ENCODE data around the gene HOXD1.

The HOXD1 gene

DNA sequence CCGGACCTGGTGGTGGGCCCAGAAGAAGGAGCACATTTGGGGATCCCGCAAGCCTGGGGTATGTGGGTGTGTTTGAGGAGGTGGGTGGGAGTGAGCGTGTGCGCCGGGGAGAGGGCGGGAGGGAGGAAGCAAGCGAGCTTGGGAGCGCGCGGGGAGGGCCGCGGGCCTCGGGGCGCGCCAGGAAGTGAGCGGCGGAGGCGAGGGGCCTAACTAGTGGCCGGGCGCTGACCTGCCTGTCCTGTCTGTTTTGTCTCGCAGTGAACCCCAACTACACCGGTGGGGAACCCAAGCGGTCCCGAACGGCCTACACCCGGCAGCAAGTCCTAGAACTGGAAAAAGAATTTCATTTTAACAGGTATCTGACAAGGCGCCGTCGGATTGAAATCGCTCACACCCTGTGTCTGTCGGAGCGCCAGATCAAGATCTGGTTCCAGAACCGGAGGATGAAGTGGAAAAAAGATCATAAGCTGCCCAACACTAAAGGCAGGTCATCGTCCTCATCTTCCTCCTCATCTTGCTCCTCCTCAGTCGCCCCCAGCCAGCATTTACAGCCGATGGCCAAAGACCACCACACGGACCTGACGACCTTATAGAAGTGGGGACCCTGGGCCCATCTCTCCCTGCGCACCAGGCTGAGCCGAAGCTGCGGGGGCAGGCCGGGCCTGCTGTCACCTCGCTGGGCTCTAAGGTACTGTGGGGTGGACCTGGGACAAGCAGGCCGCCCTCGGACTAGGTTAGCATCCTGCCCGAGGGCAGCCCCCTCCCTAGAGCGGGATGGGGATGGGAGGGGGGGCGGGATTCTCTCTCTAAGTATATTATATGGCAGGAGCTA, 35.9 kb upstream of the HOXD1 start:
- no peak for FAIRE-seq

DNA sequence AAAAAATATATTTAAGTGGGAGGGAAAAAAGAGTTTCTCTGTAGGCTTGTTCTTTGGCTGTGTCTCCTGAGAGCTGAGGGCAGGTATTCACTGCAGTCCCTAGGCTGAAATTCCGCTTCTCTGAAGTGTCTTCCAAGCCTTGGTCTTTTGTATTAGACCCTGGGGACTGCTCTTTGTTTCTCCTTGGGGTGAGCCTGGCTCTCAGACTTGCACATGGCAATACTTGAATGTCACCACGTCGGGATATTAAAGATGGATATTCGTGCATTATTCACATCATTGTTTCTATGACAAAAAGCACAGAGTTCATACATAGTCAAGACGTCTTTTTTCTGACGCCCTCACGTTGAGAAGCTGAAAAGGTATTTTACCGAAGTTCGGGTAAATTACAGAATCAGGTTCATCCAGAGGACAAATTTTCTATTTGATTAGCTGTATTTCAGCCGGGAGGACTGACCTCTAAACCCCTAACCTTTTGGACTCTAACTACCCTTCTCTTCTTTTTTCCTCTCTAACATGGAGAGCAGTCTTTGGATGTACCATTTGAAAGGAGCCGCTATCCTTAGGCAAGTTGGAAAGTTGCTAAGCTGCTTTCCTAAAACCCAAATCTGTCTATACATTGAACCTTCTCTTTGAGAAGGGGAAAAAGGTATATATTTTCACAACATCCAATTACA, 33.8 kb upstream of the HOXD1 start:
- FAIRE-seq (no peak), DNase-seq (ENCODE audit: insufficient read length, low spot score) (no peak)

More for the DNA sequence above, 35.9 kb upstream of the HOXD1 start:
- no peak for DNase-seq (ENCODE audit: insufficient read length, low spot score)

DNA sequence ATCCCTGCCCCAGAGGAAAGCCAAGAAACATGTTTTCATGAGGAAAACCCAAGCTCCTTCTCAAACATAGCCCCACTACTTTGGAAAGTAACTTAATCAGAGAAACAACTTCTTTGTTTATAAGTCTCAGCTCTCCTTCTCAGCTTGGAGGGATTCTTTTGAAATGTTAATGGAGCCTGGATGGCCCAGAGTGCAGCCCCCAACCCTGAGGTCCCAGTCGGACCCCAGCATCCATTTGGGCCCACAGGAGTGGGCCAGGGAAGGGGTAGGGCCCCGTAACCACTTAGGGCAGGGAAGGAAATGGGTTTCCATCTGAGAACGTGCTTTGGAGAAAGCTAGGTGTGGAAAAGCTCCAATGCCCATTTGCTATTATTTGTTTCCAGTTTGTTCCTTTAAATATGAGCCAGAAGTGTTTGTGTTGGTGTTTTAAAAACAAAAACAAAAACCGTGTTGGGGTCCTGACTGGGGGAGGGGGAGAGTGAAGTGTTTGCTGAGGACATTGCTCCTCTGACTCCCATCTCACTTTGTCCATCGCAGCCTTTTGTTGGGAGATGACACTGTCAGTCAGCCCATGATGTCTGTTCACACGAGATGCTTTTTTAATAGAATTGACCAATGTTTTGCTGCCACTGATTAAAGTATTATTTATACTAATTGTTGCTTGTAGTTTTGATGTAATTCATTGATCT, 33.0 kb upstream of the HOXD1 start:
- FAIRE-seq (no peak), DNase-seq (ENCODE audit: insufficient read length, low spot score) (no peak)

DNA sequence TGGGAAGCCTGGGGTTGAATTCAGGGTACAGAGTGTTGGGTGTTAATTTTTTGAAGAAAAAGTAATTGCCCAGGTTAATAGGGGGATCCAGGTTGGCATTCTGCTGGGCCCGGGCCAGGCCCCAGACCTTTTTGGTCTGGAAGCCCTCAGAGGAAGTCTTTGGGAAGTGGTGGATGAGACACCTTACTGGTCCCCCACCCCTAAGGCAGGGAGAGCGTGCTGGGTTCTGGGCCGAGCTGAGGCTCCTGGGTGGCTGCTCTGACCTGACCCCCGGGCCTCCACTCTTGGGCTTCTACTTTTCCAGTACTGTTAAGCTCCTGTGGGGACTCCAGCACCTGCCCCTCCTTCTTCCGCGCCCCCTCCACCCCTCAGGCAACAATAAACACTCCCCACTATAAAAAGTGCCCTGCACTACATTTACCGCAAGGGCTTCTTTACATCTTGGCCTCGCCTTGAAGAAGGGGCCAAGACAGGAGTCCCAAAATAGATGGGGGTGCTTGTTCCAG, 32.1 kb upstream of the HOXD1 start:
- FAIRE-seq, result no peak

DNA sequence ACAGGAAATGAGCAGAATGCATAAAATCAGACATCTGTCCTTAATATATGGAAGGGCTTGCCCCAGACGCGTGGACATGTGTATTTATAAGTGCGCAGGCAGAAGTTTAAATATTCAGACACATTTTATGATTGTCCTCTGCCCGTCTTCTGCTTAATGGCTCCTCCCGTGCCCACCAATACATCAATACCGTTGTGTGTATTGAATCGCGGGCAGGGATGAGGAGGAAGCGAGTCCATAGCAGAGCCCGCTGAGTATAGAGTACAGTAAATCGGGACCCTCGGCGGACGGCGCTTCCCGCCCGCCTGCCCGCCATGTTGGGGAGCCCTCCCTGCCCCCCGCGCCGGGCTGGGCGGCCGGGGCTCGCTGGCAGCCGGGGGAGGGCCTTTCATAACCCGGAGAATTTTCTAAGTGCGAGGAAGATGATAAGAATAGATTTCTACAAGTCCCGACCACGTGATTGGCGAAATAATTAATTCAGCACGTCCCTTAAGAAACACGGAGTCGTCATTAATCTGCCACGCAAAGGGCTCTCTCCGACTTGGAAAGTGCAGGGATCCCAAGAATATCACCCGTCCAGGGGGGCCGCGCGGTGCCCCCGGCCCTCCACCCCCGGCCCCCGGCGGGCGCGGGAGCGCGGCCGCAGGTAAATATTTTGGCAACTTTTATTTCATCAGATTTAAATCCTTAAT, 31.5 kb upstream of the HOXD1 start, which contains the start of gene HOXD3:
Gene HOXD3 (plus strand): TSS at position 501 of the 692 bp plus-strand sequence. CDS start 11,808 bp downstream, outside the sequence.
- FAIRE-seq (no peak), DNase-seq (ENCODE audit: insufficient read length, low spot score) (no peak)

More for the DNA sequence above, 32.1 kb upstream of the HOXD1 start:
- no peak for DNase-seq (ENCODE audit: insufficient read length, low spot score)

DNA sequence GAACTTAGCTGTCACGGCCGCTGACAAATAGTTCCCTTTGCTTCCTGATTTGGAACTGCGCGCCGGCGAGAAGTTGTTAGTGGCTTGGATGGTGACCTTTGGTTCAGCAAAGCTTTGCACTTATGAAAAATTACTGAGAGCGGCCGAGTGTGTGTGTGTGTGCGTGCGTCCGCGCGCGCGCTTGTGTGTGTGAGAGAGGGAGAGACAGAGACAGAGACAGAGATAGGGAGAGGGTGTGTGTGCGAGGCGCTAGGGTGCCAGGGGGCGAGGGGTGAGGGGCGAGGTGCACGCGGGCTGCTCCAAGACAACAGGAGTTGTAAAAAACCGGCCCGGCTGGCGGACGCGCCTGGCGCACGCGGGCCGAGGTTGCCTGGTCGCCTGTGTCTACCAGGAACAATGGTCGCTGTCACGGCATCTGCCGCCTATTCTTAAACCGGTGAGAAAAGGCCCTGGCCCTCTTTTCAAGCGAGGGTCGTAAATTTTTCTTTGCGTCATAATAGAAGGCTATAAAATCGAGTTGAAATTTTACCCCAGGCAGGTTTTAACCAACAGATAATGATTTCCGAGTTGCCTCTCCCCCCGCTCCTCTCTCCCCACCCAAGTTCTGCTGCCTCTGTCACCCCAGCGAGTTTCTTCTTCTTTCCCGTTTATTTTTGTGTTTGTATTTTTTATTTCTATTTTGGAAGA, 30.8 kb upstream of the HOXD1 start:
- FAIRE-seq, result no peak
- no peak for DNase-seq (ENCODE audit: insufficient read length, low spot score)

DNA sequence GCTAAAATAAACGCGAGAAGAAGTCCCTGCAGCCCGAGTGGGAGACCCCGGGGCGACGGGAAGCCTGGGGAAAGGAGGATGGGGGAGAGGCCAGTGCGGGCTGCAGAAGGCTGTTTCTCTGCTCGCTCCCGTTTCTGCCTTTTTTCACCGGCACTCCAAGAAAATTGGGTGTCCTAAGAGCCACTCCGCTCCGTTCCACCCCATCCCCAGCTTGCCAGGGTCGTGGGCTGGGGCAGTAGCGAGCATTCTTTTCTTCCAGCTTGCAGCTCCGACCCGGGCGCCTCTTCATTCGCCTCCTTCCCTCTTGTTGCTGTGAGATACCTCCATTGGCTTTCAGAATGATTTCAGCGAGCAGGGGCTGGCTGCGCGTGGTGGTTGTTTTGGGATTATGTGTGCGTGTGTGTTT, 30.3 kb upstream of the HOXD1 start:
- DNase-seq (ENCODE audit: insufficient read length, low spot score) (no peak), FAIRE-seq (no peak)

DNA sequence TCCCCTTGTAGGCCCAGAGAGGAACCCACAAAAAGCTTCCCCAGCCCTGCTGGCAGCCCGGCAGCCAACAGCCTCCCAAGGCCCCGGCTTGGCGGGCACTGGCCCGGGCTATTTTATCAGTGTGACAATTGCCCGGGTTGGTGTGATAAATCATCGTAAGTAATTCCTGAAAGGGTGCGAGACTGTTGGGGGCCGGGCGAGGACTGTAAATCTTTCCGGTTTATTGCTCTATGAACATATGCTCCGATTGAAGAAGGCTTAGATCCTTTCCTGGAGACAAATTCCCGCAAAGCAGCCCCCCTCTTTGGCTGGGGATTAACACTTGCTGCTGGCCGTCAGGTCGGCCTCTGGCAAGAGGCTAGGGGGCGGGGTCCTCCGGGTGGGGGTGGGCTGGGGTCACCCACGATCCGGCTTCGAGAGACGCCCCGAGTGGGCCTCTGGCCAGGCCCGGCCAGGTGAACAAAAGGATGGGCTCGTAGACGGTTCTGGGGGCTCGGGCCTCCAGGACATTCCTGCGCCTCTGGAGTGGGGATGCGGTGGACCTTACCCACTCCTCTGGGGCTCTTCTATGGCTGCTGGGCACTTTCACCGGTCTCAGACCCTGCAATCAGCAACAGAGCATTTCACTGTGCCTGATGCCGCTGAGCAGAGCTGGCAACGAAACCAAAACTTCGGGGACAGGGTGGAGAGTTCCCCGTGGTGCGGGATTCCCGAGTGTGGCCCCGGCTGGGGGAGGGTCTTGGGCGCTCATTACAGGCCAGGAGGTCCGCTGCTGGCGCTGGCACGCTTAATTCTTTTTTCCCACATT, 29.4 kb upstream of the HOXD1 start:
- FAIRE-seq (no peak), DNase-seq (ENCODE audit: insufficient read length, low spot score) (no peak)

DNA sequence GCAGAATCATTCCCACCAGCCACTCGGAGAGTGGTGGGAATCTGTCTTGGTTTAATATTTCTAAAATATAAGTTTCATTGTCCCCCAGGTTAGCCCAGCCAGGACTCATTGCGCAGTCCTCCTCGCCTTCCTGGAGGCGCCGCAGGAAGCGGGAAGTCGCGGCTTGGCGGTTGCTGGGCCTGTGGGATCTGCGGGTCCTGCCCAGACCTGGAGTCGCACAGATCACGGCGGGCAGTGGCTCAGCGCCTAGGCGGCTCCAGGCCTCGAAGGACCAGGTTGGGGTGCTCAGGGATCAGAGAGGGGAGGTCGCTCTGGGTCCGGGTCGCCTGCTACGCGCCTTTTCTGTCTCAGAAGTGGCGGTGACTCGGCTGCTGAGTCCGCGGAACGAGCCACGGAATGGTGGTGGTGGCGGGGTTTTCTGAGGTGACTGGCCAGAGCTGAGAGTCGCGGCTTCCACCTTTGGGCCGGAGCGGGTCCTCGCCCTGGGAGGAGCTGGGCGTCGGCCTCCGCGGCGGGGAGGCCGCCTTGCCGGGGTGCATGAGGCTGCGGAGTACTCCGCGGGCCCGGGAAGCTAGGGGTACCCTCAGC, 28.7 kb upstream of the HOXD1 start:
- FAIRE-seq (no peak), DNase-seq (ENCODE audit: insufficient read length, low spot score) (no peak)

DNA sequence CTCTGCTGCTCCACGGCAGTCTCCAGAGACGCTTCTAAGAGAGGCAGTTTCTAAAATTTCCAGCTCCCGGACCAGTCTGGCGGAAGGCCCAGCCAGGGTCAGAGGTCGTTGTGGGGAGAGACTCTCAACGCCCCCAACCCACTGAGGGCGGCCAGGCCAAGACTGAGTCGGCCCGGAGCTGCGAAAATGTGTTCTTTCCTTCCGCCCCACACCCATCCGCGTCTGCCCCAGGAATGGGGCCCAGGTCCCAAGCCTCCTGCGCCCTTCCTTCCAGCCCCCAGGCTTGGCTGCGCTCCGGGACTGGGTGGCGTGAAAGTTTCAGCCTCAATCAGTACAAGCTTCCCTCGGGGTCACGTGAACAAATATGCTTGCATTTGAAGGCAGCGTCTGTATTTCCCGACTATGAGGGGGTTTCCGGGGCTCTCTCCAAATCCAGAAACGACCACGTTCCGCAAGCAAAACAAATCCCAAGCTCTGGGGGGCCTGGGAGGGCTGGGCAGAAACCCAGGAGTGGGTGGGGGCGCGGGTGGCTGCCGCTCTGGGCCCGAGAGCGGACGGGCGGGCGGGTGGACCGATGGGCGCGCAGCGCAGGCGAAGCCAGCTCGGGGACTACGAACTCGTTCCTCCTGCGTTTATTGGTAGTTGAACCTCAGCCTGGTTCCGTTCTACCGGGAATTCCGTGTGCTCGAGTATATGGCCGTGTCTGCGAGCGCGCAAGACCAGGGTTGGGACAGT, 28.1 kb upstream of the HOXD1 start:
- DNase-seq (ENCODE audit: insufficient read length, low spot score), result no peak
- FAIRE-seq, result no peak

DNA sequence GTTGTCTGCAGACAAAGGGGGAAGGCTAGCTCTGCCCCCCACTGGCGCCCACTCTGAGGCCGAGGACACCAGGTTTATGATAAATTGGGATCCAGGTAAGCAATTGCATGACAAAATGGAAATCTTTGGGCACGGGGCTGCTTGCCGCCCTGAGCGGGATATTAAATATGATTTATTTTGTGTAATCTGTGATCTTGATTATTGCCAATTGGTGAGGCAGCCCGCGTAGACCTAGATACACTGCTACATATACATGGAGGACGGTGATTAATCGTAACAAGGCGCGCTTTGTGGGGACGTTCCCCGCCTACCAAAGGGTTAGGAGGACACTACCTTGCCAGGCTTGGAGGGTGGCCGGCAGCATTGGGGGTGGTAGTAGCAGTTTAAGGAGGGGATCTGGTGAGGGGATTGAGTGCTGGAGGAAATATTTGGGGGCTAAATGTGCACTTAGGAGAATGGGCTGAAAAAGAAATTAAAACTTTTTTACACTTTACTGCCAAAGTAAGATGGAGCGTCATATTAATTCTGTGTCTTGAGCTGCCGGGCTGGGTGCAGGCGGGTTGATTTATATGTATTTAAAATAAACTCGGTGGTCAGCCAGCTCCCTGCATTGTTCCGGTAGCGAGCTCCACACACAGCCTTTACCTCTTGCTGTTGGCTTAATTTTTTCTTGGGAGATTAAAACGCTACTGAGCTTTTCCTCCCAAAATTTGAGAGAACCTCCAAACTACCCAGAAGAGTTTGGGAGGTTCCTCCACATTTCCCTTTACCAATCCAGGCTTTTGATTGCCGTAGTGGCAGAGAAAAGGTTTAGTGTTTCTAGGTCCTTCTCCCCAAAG, 27.3 kb upstream of the HOXD1 start:
- no peak for DNase-seq (ENCODE audit: insufficient read length, low spot score)
- no peak for FAIRE-seq

DNA sequence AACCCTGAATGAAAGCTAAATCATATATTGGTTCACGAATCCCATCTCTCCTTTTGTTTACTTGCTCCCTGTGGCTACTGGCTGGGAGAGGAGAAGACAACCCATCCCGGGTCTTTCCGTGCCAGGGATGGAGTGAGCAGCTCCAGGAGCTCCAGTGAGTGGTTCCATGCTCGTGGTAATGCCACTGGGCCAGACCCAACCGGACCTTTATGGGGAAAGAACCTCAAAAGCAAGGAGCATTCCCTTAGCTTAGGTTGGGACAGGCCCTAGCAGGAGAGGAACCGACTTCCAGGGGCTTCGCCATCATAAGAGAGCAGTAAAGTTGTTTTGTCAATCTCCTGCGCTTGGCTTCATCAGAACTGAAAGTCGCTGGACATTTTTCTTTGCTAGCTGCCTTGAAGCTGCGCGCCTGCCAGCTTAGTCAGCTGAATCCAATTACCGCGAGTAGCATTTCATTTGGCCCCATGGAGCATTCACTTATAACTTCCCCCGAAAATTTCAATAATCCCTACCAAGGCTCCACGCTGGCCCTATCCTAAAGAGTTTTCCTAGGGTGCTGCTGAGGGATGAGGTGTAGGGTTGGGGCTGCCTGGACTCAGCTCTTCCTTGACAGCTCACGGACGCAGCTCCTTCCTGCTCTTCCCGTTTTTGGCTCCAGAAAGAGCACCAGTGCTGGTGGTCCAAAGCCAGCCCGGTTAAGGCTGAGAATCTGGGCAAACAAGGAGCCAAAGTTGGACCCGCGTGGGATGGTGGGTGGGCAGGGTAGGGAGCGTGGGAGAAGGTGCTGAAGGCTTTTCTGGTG, 26.4 kb upstream of the HOXD1 start:
- FAIRE-seq, result no peak

DNA sequence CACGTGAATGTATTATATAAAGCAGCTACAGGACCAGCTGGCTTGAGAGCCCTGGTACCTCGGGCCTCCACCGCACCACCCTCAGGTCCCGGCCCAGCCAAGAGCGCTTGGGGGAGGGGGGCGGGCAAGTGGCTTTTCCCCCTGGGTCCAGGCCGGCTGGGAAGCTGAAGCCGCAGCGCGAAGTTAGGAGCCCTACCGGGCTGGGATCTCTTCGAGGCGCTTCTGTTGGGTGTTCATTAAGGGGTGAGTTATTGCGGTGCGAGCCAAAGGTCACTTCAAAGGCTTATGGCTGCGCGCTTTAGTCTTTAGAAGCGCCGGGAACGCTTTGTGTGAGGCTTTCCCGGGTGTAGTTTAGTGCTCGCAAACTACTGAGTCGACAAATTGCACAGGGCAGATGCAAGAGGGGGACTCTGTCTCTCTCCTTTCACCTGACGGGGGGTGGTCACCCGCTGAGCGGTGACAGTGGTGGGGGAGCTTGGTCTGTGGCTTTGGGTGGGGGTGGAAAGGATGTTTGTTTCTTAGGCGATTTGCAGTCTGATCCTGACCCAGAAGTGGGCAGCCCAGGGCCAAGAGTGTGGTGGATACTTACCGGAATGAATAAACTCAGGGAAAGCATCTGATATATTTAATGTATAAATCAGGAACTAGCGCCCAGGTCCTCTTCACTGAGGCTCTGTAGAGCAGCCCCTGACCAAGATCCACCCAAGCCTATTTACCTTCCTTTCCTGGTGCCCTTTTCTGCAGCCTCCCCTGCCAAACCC, 25.4 kb upstream of the HOXD1 start:
- DNase-seq (ENCODE audit: insufficient read length, low spot score) (no peak), FAIRE-seq (no peak)

More for the DNA sequence above, 26.4 kb upstream of the HOXD1 start:
- DNase-seq (ENCODE audit: insufficient read length, low spot score), result no peak

DNA sequence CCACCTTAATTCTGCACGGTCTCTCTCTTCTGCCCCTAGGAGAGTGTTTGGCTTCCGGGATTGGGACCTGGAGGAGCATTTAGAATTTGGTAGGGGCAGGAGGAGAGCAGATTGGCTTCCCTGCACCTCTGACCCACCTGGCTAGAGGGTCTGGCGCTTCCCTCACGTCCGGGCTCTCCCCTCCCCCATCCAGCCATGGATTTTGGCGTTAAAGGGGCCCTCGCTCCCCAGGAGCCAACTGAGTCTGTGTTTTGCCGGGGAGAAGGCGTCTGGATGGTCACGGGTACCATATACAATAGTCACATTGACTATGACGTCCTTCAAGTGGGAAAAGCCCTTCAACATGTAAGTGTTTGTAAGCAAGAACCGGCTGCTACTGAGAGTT, 24.8 kb upstream of the HOXD1 start:
- FAIRE-seq (no peak), DNase-seq (ENCODE audit: insufficient read length, low spot score) (no peak)

DNA sequence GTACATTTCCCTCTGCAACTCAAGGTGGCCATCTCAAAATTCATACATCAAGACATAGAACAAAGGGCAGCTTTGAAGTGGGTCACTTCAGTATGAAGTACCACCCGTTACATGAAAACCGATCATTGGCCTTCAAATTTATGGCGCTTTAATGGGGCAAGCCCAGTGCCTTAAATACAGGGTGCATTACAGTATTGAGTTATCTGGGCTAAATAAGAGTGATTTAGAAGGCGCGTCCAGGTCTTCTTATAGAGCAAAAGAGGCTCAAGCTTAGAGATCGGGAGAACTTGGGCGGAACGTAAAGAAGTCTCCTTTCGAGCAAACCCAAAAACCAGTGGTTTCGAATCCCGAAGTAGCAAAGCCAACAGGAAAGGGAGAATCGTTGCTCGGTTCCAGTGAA, 24.3 kb upstream of the HOXD1 start:
- DNase-seq (ENCODE audit: insufficient read length, low spot score), result no peak
- FAIRE-seq, result no peak

Measured in GM19239 (cell line).